SIG-M5 (cell line): ENCODE measurements around the gene CSGALNACT2.
"Not testable (repeated sequence)": the region's sequence is repeated elsewhere in the genome, so short reads cannot be mapped to it uniquely, and the experiment has no call there.

ENCODE experiments used
- DNase-seq: peaks from one replicate; lab custom pipeline; 2025; lab: John Stamatoyannopoulos, UW

CSGALNACT2 gene

DNA sequence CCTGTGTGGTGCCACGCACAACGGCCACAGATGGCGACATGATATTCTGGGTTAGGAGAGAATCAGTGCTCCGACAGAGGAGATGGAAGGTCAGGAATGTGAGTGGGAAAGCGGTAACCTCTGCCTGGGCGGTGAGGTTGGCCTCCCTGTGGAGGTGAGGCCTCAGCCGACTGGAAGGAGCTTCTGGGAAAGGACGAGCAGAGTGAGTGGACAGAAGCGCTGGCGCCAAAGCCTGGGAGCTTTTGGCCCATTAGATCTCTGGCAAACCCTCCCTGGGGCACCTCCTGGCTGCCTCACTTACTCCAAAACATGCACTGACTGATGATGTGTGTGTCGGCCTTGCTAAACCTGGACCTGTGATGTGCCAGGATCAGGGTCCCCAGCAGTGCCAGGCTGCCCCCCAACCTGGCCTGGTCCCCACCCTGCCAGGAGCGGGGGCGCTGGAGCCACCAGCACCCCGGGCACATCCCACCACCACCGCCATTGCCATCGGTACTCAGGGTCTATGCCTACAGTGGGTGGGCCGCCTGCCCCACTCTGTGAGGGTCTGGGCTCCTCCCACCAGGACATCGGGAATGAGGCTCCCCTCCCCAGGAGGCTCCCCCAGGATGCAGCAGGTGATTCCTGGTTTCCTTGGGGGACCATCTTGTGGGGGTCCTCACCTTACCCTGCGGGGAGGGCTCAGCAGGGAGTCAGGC, 77.7 kb downstream of the CSGALNACT2 start:
- DNase-seq, result no peak

GRCh38 chr10:43216931-43217562, 78.8 kb downstream of the CSGALNACT2 start:
- DNase-seq, result no peak

DNA sequence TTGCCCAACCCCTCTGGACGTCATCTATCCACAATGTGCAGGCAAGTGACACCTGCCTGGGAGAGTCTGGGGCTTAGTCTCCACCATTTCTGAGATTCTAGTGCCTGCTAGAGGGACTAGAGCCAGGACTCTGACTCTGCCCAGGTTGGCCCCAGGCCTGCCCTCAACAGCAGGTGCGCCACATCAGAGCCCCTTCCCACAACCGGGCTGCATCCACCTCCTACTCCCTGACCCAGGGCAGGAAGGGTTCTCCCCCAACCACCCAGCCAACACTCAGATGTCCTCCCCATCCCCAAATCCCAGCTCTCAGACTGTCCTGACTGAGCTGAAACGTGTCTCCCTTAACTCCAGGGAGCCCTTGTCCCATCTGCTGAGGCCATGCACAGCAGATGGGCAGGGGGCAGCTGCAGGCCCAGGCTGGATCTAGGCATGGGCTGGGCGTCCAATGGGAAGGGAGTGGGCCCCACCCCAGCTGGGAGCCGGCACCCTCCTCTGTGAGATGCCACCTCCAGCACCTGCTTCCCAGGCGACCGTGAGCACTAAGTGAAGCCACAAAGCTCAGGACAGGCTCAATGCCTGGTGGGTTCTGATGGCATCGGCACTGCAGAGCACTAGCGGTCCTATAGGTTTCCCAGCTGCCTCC, 79.4 kb downstream of the CSGALNACT2 start:
- DNase-seq, result no peak

GRCh38 chr10:43218206-43218950, 80.1 kb downstream of the CSGALNACT2 start:
- DNase-seq, result no peak

GRCh38 chr10:43218951-43219837, 80.9 kb downstream of the CSGALNACT2 start:
- DNase-seq, result no peak

DNA sequence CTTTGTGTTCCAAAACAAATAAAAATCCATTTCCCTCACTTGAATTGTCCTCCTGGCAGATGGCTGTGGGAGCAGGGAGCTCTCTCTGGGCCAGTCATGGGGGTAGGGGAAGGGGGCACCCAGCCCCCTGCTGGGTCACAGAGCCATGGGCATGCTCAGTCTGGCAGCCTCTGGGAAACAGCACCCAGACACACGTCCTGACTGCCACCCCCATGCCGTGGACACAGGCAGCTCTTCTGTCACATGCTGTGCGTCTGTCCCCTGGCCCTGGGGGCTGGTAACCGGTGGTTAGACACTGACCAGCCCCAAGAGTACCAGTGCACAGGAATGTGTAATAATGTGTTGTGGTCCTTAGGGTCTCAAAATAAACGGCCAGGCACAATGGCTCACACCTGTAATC, 81.6 kb downstream of the CSGALNACT2 start:
- no peak for DNase-seq

- DNase-seq, result not testable (repeated sequence)
Measured at GRCh38 chr10:43220251-43220650, 82.0 kb downstream of the CSGALNACT2 start.

GRCh38 chr10:43220657-43221418, 82.6 kb downstream of the CSGALNACT2 start:
- DNase-seq, result no peak

GRCh38 chr10:43221419-43222209, 83.4 kb downstream of the CSGALNACT2 start:
- no peak for DNase-seq

DNA sequence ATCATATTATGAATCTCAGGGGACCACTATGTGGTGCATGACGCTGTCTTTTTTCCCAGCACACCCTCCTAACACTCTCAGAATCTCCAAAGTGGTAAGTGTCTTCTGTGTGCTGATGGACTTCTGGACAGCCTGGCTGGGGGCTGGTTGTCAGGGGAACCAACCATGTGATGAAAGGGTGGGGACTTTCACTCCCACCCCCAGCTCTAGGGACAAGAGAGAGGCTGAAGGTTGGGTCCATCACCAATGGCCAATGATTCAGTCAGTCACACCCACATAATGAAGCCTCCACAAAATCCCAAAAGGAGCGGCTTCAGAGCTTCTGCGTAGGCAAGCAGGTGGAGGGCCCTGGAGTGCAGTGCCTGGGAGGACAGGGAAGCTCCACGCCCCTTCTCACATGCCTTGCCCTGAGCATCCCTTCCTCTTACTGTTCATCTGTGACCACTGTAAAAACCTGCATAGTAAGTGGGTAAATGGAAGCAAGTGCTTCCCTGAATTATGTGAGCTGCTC, 84.0 kb downstream of the CSGALNACT2 start:
- DNase-seq, result no peak

- no peak for DNase-seq
Measured at GRCh38 chr10:43223056-43223455, 84.8 kb downstream of the CSGALNACT2 start.

GRCh38 chr10:43224321-43224720, 86.1 kb downstream of the CSGALNACT2 start:
- no peak for DNase-seq

GRCh38 chr10:43225004-43225786, 87.0 kb downstream of the CSGALNACT2 start:
- DNase-seq, result no peak

- DNase-seq, result no peak
Measured at GRCh38 chr10:43225787-43226153, 87.5 kb downstream of the CSGALNACT2 start.

- no peak for DNase-seq
Measured at GRCh38 chr10:43226441-43226840, 88.2 kb downstream of the CSGALNACT2 start.

DNA sequence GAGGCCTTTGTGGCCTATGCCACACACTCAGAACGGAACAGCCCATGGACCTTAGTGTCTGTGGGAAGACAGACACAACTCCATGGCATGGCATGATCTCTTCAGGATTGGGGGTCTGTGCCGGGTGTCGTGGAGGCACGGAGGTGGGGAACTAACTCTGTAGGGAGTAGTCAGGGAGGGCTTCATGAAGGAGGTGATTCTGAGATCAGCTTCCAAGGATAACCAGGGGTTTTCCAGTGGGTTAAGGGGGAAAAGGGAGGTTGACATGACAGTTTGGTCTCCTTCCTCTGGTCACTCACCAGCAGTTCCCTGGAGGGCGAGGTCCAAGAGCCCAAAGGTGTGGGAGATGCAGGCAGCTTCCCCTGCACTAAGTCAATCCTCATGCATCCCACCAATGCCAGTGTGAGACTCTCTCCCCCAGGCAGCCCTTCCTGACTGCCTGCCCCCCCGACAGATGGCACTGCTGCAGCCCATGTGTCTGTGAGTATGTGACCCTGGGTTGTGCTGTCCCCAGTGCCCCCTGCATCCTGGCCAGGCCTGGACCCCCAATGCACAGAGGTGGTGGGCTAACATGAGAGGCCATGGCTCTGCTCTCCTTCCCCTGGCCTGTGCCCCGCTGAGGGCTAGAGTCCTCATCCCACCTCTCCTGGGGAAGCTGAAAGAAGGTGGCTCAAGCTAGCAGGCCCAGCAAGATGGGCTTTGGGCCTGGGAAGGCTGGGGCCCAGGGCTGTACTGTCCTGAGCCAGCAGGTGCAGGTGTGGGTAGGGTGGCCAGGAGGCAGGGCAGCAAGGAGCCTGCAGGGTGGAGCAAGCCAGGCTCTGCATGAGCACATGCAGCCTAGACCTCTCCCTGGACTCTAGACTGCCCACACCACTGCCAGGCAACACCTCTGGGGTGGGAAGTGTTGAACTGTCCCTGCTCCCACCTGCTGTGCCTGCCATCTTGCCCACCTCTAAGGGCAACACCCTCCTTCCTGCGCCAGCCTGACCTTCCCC, 88.9 kb downstream of the CSGALNACT2 start:
- DNase-seq, result no peak

- no peak for DNase-seq
Measured at GRCh38 chr10:43227911-43228782, 89.9 kb downstream of the CSGALNACT2 start.
